ENCODE measurements around the gene KLF14. TPM values are rescaled to one million over a fixed set of nuclear protein-coding genes. Genes with fewer than 3 reads are reported as not detected.

The KLF14 gene
- total RNA-seq, 3 donors from 2014 or later (not counting 1 experiment from before 2014, with no cell fraction given) = not detected

DNA sequence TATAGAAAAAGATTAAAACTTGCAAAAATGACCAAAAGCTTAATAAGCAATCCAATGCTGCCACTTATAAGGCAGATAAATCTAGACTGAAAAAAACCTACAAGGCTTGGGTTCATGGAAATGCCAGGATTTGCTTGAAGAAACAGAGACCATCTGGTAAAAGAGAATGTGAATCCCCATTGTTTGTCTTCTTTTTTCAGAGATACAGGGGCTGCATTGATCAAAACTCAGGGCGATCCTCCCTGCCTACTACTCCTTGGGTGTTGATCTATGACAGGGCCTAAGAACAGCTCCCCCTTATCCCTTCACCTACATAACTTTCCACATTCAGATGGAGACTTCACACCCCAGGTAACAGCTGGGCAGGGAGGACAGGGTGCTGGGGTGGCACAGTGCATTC is 44.3 kb downstream of the KLF14 start:
- Mint-ChIP-seq H3K27me3 (ENCODE audit: low read depth in 2 of 2) (peaks cover 0 to 12% of the 10 kb centered on the region in 2 donors), H3K9me3 (peaks cover 2 to 3% of the 10 kb centered on the region in 2 donors), H3K27ac (no peak overlapping the region), H3K4me1 (no peaks in the 10 kb centered on the region), H3K4me3 (no peak overlapping the region), H3K36me3 (no peaks in the 10 kb centered on the region)
- H3K4me1 ChIP-seq (ENCODE audit: control insufficient read depth, insufficient read depth, low read length) = no peaks in the 10 kb centered on the region
- H3K9me3 ChIP-seq (ENCODE audit: control insufficient read depth, insufficient read depth, low read length) = peaks cover 16% of the 10 kb centered on the region
- no peaks in the 10 kb centered on the region for H3K27me3 ChIP-seq (ENCODE audit: control insufficient read depth, insufficient read depth, low read length)
- intact Hi-C loops (cut with micrococcal nuclease) = no loop called here
- no peak for ATAC-seq
- TF ChIP-seq, protein P1, sequence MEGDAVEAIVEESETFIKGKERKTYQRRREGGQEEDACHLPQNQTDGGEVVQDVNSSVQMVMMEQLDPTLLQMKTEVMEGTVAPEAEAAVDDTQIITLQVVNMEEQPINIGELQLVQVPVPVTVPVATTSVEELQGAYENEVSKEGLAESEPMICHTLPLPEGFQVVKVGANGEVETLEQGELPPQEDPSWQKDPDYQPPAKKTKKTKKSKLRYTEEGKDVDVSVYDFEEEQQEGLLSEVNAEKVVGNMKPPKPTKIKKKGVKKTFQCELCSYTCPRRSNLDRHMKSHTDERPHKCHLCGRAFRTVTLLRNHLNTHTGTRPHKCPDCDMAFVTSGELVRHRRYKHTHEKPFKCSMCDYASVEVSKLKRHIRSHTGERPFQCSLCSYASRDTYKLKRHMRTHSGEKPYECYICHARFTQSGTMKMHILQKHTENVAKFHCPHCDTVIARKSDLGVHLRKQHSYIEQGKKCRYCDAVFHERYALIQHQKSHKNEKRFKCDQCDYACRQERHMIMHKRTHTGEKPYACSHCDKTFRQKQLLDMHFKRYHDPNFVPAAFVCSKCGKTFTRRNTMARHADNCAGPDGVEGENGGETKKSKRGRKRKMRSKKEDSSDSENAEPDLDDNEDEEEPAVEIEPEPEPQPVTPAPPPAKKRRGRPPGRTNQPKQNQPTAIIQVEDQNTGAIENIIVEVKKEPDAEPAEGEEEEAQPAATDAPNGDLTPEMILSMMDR (IDR thresholded peaks at IDR 0.05) = no peak
- 100% methylated on average over 1 of the region's 1 CpG for WGBS (ENCODE audit: insufficient coverage)
- no peak overlapping the region for H3K4me3 ChIP-seq (ENCODE audit: low read length)
- no peak for DNase-seq
- no peaks in the 10 kb centered on the region for H3K36me3 ChIP-seq (ENCODE audit: control insufficient read depth, insufficient read depth, low read length)
- H3K27ac ChIP-seq (ENCODE audit: low read length) = no peak overlapping the region

- WGBS (ENCODE audit: insufficient coverage) = 100% methylated on average over 2 of the region's 2 CpGs
- H3K36me3 ChIP-seq (ENCODE audit: control insufficient read depth, insufficient read depth, low read length) = no peaks in the 10 kb centered on the region
- TF ChIP-seq, protein P1 (IDR thresholded peaks at IDR 0.05) = no peak
These were observed 51.0 kb downstream of the KLF14 start for GRCh38 chr7:130683026-130683425.

More at GRCh38 chr7:130683026-130683425, 51.0 kb downstream of the KLF14 start:
- no peaks in the 10 kb centered on the region for H3K9me3 Mint-ChIP-seq
- no peak for ATAC-seq
- H3K27ac Mint-ChIP-seq = no peak overlapping the region
- H3K4me1 Mint-ChIP-seq = no peaks in the 10 kb centered on the region
- Histone ChIP-seq H3K9me3 (ENCODE audit: control insufficient read depth, insufficient read depth, low read length) (no peaks in the 10 kb centered on the region), H3K27ac (ENCODE audit: low read length) (no peak overlapping the region), H3K4me1 (ENCODE audit: control insufficient read depth, insufficient read depth, low read length) (no peaks in the 10 kb centered on the region), H3K27me3 (ENCODE audit: control insufficient read depth, insufficient read depth, low read length) (no peaks in the 10 kb centered on the region), H3K4me3 (ENCODE audit: low read length) (no peak overlapping the region)
- no peaks in the 10 kb centered on the region for H3K36me3 Mint-ChIP-seq
- no peak for DNase-seq
- intact Hi-C loops (cut with micrococcal nuclease) = no loop called here
- H3K27me3 Mint-ChIP-seq (ENCODE audit: low read depth in 2 of 2) = peaks cover 11 to 12% of the 10 kb centered on the region in 2 donors
- H3K4me3 Mint-ChIP-seq = no peak overlapping the region

Other genes with a start within 250 kb of the KLF14 start
- 1 to 10 TPM in 1 of 3 donors, under 1 TPM in 2; 0.55 to 2.2 (median 0.70) TPM for gene MEST, start 242.1 kb downstream of the KLF14 start, total RNA-seq
- 1 to 10 TPM; 6.6 to 9.1 (median 8.9) TPM for gene COPG2, start 65.5 kb downstream of the KLF14 start, total RNA-seq
- gene TSGA13, start 47.7 kb downstream of the KLF14 start, total RNA-seq = not detected